HepG2 (cell line): ENCODE data around the gene C11orf71. TPM values are rescaled to one million over a fixed set of nuclear protein-coding genes. Genes with fewer than 3 reads are reported as not detected.
A peak's percentile ranks its signal among the peaks of the same experiment; 100 is the strongest.

ENCODE experiments used
- AGO2 ChIP-seq: fragments of 200-400 bp; formaldehyde crosslinking; optimal IDR thresholded peaks from 2 replicates; pipeline ENCODE3; 2017; ENCODE audit warnings: mild to moderate bottlenecking, low read depth, low read length, moderate library complexity
- HHEX ChIP-seq: IDR thresholded peaks from 2 replicates; pipeline ENCODE4 v1.6.1; 2016; ENCODE audit warnings: control low read depth
- HMGXB4 ChIP-seq, 2 experiments: sonication (generic) in 1 of 2; formaldehyde crosslinking in 1 of 2; IDR thresholded peaks; 2 replicates each; pipeline versions ENCODE4 v1.4.0 to v1.6.1; 2018 to 2020; ENCODE audit warnings: missing genetic modification reagents in 2 of 2, borderline replicate concordance in 1 of 2, low read depth in 1 of 2, mild to moderate bottlenecking in 1 of 2, missing biosample characterization in 1 of 2
- NFE2L1 ChIP-seq: sonication (generic); formaldehyde crosslinking; IDR thresholded peaks from 2 replicates; pipeline ENCODE4 v1.4.0; 2020; ENCODE audit warnings: missing genetic modification reagents, mild to moderate bottlenecking, borderline replicate concordance
- SAFB2 ChIP-seq: sonication (generic); formaldehyde crosslinking; IDR thresholded peaks from 2 replicates; pipeline ENCODE4 v1.5.1; 2020; ENCODE audit warnings: missing genetic modification reagents, low read depth, mild to moderate bottlenecking, borderline replicate concordance
- SAP130 ChIP-seq: IDR thresholded peaks from 2 replicates; pipeline ENCODE4 v1.6.1; 2016; ENCODE audit warnings: low read depth
- TFE3 ChIP-seq: IDR thresholded peaks from 2 replicates; pipeline ENCODE4 v1.6.1; 2016
- TRIM22 ChIP-seq: fragments of 450-650 bp; IDR thresholded peaks from 2 replicates; pipeline ENCODE4 v1.6.1; 2017
- ZBTB4 ChIP-seq: sonication (generic); formaldehyde crosslinking; IDR thresholded peaks from 2 replicates; pipeline ENCODE4 v1.4.0; 2020; ENCODE audit warnings: missing genetic modification reagents, mild to moderate bottlenecking, borderline replicate concordance
- ZC3H4 ChIP-seq: sonication (generic); formaldehyde crosslinking; IDR thresholded peaks from 2 replicates; pipeline ENCODE4 v1.4.0; 2020; ENCODE audit warnings: missing genetic modification reagents, borderline replicate concordance
- ZNF12 ChIP-seq: sonication (generic); formaldehyde crosslinking; IDR thresholded peaks from 2 replicates; pipeline ENCODE4 v1.5.0; 2020; ENCODE audit warnings: missing genetic modification reagents
- ZNF260 ChIP-seq: sonication (generic); formaldehyde crosslinking; IDR thresholded peaks from 2 replicates; pipeline ENCODE4 v1.4.0; 2020; ENCODE audit warnings: missing genetic modification reagents, low read depth, mild to moderate bottlenecking, borderline replicate concordance
- ZNF639 ChIP-seq: conservative IDR thresholded peaks from 2 replicates; pipeline ENCODE4 v1.6.1; 2018; ENCODE audit warnings: missing genetic modification reagents
- ZNF704 ChIP-seq: sonication (generic); formaldehyde crosslinking; IDR thresholded peaks from 2 replicates; pipeline ENCODE4 v1.8.1; 2023; ENCODE audit warnings: mild to moderate bottlenecking, inconsistent platforms, moderate library complexity, missing genetic modification reagents, borderline replicate concordance
- ZNF790 ChIP-seq: sonication (generic); formaldehyde crosslinking; IDR thresholded peaks from 2 replicates; pipeline ENCODE4 v1.8.0; 2022; ENCODE audit warnings: missing genetic modification reagents, mild to moderate bottlenecking, borderline replicate concordance
- ZSCAN30 ChIP-seq: sonication (generic); formaldehyde crosslinking; IDR thresholded peaks from 2 replicates; pipeline ENCODE4 v1.5.0; 2020; ENCODE audit warnings: mild to moderate bottlenecking, missing genetic modification reagents
- polyA plus RNA-seq, 8 experiments: library from polyadenylated mRNA; depleted of rRNA in 3 of 8; stranded (reverse) in 7 of 8; unstranded in 1 of 8; fragments of >200 nt; fragmentation: Illumina TruSeq in 4 of 8; extraction: Trizol in 4 of 8; gene quantifications; 2 replicates each; pipeline versions ENCODE4 v1.2.1 to v1.2.3, GENCODE V29; 2011 to 2016; ENCODE audit warnings: low read depth in 4 of 8, missing spikeins in 1 of 8, mixed read lengths in 1 of 8; ENCODE audit not compliant: insufficient read depth in 1 of 8
- total RNA-seq, 5 experiments: library from RNA; depleted of rRNA; stranded (reverse); fragments of >200 nt; fragmentation: Illumina TruSeq; extraction: Trizol; gene quantifications; 2 replicates each; pipeline ENCODE4 v1.2.3, GENCODE V29; 2016; ENCODE audit warnings: low read depth in 1 of 5

C11orf71 gene
- total and polyA plus RNA-seq, 2 of the 13 experiments (the other 11 are each of a cell fraction or from before 2014, with no cell fraction given): 7.1 to 7.8 TPM

GRCh38 chr11:114400216-114400914 is at the start of gene C11orf71, which contains the start of gene RBM7 (continued):
- no peak; the same call in none of the 2 replicates for TF ChIP-seq SAFB2 (CRISPR knock-in tag)
- 0 out of 2 replicates have a peak, but pooled peaks have one; percentile 28 for TF ChIP-seq ZSCAN30
- 0 out of 2 replicates have a peak, but pooled peaks have one; percentile 77 for TF ChIP-seq ZNF639 (CRISPR knock-in tag)
- TF ChIP-seq AGO2: peak; percentile 86
- TF ChIP-seq ZC3H4: 0 out of 2 replicates have a peak, but pooled peaks have one; percentile 54
- TF ChIP-seq ZNF704 (CRISPR knock-in tag): peak; percentile 91; the same call in 1 of the 2 replicates
- peak; percentile 78; the same call in 1 of the 2 replicates for TF ChIP-seq ZNF790
- peak; percentile 13; the same call in 1 of the 2 replicates for TF ChIP-seq ZNF12 (CRISPR knock-in tag)
- TF ChIP-seq HHEX (CRISPR knock-in tag): no peak
- TF ChIP-seq SAP130 (CRISPR knock-in tag): peak; percentile 85; the same call in 1 of the 2 replicates
- TF ChIP-seq TRIM22: no peak
- peak; percentile 83; the same call in 1 of the 2 replicates for TF ChIP-seq ZBTB4 (CRISPR knock-in tag)
- peak; percentile 46 to 86; a peak in 3 of 4 replicates for TF ChIP-seq HMGXB4 (CRISPR knock-in tag; IDR thresholded peaks at IDR 0.05; ENCODE audit: borderline replicate concordance in 1 of 2, low read depth in 1 of 2)
- peak; percentile 46; the same call in 1 of the 2 replicates for TF ChIP-seq TFE3 (CRISPR knock-in tag)
- TF ChIP-seq NFE2L1 (CRISPR knock-in tag): peak; percentile 98; the same call in 1 of the 2 replicates
- TF ChIP-seq ZNF260 (CRISPR knock-in tag): no peak
